ENCODE data around the gene COQ8A.

DNA sequence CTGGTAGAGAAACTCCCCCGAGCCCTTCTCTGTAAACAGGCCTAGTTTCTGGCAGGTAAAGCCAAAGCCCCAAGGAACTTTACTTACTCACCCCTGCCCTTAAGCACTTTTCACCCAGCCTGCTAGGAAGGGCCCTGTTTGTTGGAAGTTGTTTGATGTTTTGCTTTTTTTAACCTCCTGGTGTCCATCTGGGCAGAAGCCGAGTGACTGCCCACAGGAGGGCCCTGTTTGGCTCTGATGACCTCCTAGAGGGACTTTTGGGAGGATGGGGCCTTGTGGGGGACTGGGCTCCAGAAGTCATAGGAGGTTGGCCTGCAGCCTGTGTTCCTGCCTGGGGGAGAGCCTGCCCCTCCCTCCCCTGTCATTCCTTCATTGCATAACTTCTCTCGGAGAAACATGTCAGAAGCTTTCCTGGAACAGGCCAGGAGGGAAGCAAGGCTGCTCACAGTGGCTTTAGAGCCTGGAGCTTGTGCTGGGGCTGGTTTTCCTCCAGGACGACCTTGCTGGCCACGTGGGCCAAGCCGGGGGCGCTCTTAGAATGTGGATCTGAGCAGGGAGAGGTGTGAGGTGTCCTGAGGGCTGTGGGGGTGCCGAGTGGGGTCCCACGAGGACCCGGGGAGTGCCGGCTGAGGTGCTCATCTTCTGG, 33.9 kb downstream of the COQ8A start:
- TF ChIP-seq, protein P1, sequence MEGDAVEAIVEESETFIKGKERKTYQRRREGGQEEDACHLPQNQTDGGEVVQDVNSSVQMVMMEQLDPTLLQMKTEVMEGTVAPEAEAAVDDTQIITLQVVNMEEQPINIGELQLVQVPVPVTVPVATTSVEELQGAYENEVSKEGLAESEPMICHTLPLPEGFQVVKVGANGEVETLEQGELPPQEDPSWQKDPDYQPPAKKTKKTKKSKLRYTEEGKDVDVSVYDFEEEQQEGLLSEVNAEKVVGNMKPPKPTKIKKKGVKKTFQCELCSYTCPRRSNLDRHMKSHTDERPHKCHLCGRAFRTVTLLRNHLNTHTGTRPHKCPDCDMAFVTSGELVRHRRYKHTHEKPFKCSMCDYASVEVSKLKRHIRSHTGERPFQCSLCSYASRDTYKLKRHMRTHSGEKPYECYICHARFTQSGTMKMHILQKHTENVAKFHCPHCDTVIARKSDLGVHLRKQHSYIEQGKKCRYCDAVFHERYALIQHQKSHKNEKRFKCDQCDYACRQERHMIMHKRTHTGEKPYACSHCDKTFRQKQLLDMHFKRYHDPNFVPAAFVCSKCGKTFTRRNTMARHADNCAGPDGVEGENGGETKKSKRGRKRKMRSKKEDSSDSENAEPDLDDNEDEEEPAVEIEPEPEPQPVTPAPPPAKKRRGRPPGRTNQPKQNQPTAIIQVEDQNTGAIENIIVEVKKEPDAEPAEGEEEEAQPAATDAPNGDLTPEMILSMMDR (IDR thresholded peaks at IDR 0.05; ENCODE audit: low read depth, low read length, poor library complexity, severe bottlenecking): no peak
- no peak for TF ChIP-seq EZH2phosphoT487 (IDR thresholded peaks at IDR 0.05; ENCODE audit: borderline replicate concordance, low read length)

All from DOHH2 (cell line).